Body of pancreas (tissue), 2 donors: ENCODE measurements around the gene FABP6. TPM values are rescaled to one million over a fixed set of nuclear protein-coding genes. Genes with fewer than 3 reads are reported as not detected.

Experiments
- total RNA-seq, 2 donors: library from RNA; depleted of rRNA; stranded (reverse); fragments of >200 nt; gene quantifications; one replicate each; pipeline ENCODE4 v1.1.0, GENCODE V29; 2016

Gene FABP6
- total RNA-seq, 2 donors from 2014 or later, result not detected

Other genes with a start within 250 kb of the FABP6 start
- gene TTC1, start 220.4 kb upstream of the FABP6 start, total RNA-seq, result 10 to 100 TPM; 11.2 to 26.4 TPM
- 10 to 100 TPM; 27.0 to 75.5 TPM for gene PWWP2A, start 110.1 kb upstream of the FABP6 start, total RNA-seq
- under 1 TPM; 0.26 to 0.66 TPM for gene CCNJL, start 83.1 kb downstream of the FABP6 start, total RNA-seq
- gene C1QTNF2, start 141.1 kb downstream of the FABP6 start, total RNA-seq, result under 1 TPM in 1 of 2 donors, not detected in 1; 0.26 TPM
- 1 to 10 TPM; 4.6 to 6.0 TPM for gene FAM200C, start 170.5 kb downstream of the FABP6 start, total RNA-seq
- 10 to 100 TPM; 18.8 to 42.8 TPM for gene SLU7, start 189.6 kb downstream of the FABP6 start, total RNA-seq
- gene PTTG1, start 192.3 kb downstream of the FABP6 start, total RNA-seq, result 1 to 10 TPM; 5.7 to 6.6 TPM